Uterus (tissue), 2 donors: ENCODE data around the gene GMDS.

Source experiments
- POLR2A ChIP-seq, 2 donors: fragments of 450-650 bp; IDR thresholded peaks; one replicate each; pipeline ENCODE4 v1.6.1; 2016; ENCODE audit warnings: antibody characterized with exemption in 2 of 2, mild to moderate bottlenecking in 1 of 2, moderate library complexity in 1 of 2
- TF ChIP-seq, protein P1 (sequence below), 4 experiments: fragments of 200-600 bp in 2 of 4; fragments of 450-650 bp in 2 of 4; sonication (generic) in 2 of 4; IDR thresholded peaks; one replicate each; pipeline ENCODE4 v1.5.1; 2016 to 2019; ENCODE audit warnings: antibody characterized with exemption in 4 of 4, mild to moderate bottlenecking in 2 of 4, moderate library complexity in 1 of 4

DNA sequence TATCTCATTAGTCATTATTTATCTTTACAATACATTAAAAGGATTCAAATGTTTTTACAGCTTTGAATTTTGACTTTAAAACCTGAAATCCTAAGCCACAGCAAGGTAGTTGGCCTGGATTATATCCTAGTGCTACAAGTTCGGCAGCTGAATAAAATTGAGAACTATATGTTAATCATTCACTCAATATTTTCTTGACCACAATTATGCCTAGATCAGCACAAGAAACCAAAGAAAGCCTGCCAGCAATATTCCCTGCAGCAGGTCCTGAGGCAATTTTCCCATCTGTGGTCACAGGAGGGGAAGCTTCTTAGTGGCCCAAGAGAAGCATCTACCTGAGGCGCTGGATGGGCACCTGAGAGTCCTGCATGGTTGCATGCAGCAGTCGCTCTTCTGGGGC lies 183.5 kb downstream of the GMDS start:
- TF ChIP-seq, protein P1, sequence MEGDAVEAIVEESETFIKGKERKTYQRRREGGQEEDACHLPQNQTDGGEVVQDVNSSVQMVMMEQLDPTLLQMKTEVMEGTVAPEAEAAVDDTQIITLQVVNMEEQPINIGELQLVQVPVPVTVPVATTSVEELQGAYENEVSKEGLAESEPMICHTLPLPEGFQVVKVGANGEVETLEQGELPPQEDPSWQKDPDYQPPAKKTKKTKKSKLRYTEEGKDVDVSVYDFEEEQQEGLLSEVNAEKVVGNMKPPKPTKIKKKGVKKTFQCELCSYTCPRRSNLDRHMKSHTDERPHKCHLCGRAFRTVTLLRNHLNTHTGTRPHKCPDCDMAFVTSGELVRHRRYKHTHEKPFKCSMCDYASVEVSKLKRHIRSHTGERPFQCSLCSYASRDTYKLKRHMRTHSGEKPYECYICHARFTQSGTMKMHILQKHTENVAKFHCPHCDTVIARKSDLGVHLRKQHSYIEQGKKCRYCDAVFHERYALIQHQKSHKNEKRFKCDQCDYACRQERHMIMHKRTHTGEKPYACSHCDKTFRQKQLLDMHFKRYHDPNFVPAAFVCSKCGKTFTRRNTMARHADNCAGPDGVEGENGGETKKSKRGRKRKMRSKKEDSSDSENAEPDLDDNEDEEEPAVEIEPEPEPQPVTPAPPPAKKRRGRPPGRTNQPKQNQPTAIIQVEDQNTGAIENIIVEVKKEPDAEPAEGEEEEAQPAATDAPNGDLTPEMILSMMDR (IDR thresholded peaks at IDR 0.05), result no peak
- no peak for TF ChIP-seq POLR2A (IDR thresholded peaks at IDR 0.05)
